ENCODE measurements around the gene DEDD2.

DEDD2 gene

GRCh38 chr19:42174958-42175734 is 42.3 kb downstream of the DEDD2 start:
- H3K9me3 ChIP-seq (ENCODE audit: severe bottlenecking): no peaks in the 10 kb centered on the region
- H3K36me3 ChIP-seq: no peaks in the 10 kb centered on the region
- peaks cover 11% of the 10 kb centered on the region for H3K27me3 ChIP-seq (ENCODE audit: insufficient read depth, low read depth, severe bottlenecking)
- no peak for TF ChIP-seq CTCF (IDR thresholded peaks at IDR 0.05; ENCODE audit: low read depth, low read length)
- peak overlapping the region; percentile 54 for H3K4me3 ChIP-seq (ENCODE audit: low read depth, low read length)
- DNase-seq: peak; percentile 68
- H3K27ac ChIP-seq: peak overlapping the region; percentile 54

GRCh38 chr19:42174188-42174587 is 43.3 kb downstream of the DEDD2 start:
- Histone ChIP-seq H3K4me3 (ENCODE audit: low read depth, low read length) (no peak overlapping the region), H3K36me3 (no peaks in the 10 kb centered on the region), H3K9me3 (ENCODE audit: severe bottlenecking) (no peaks in the 10 kb centered on the region), H3K27ac (peak overlapping the region; percentile 54), H3K27me3 (ENCODE audit: insufficient read depth, low read depth, severe bottlenecking) (peaks cover 11% of the 10 kb centered on the region)
- no peak for DNase-seq
- no peak for TF ChIP-seq CTCF (IDR thresholded peaks at IDR 0.05; ENCODE audit: low read depth, low read length)

GRCh38 chr19:42173695-42174094 is 43.8 kb downstream of the DEDD2 start:
- Histone ChIP-seq H3K27me3 (ENCODE audit: insufficient read depth, low read depth, severe bottlenecking) (peaks cover 8% of the 10 kb centered on the region), H3K27ac (peak overlapping the region; percentile 54), H3K36me3 (no peaks in the 10 kb centered on the region), H3K9me3 (ENCODE audit: severe bottlenecking) (no peaks in the 10 kb centered on the region), H3K4me3 (ENCODE audit: low read depth, low read length) (no peak overlapping the region)
- peak; percentile 61 for DNase-seq
- no peak for TF ChIP-seq CTCF (IDR thresholded peaks at IDR 0.05; ENCODE audit: low read depth, low read length)

- TF ChIP-seq CTCF (IDR thresholded peaks at IDR 0.05; ENCODE audit: low read depth, low read length): no peak
- no peak for DNase-seq
- H3K27ac ChIP-seq: peak overlapping the region; percentile 79
Measured at GRCh38 chr19:42172261-42172660, 45.2 kb downstream of the DEDD2 start.

GRCh38 chr19:42170715-42171114 is 46.8 kb downstream of the DEDD2 start:
- no peak for TF ChIP-seq CTCF (IDR thresholded peaks at IDR 0.05; ENCODE audit: low read depth, low read length)
- no peak for DNase-seq
- Histone ChIP-seq H3K36me3 (no peaks in the 10 kb centered on the region), H3K4me3 (ENCODE audit: low read depth, low read length) (no peak overlapping the region), H3K9me3 (ENCODE audit: severe bottlenecking) (no peaks in the 10 kb centered on the region), H3K27me3 (ENCODE audit: insufficient read depth, low read depth, severe bottlenecking) (no peaks in the 10 kb centered on the region), H3K27ac (peak overlapping the region; percentile 79)

More at GRCh38 chr19:42172261-42172660, 45.2 kb downstream of the DEDD2 start:
- Histone ChIP-seq H3K27me3 (ENCODE audit: insufficient read depth, low read depth, severe bottlenecking) (no peaks in the 10 kb centered on the region), H3K36me3 (no peaks in the 10 kb centered on the region), H3K4me3 (ENCODE audit: low read depth, low read length) (no peak overlapping the region), H3K9me3 (ENCODE audit: severe bottlenecking) (no peaks in the 10 kb centered on the region)
